CD4-positive, alpha-beta T cell (primary cell): ENCODE data around the gene PSMD9. TPM values are rescaled to one million over a fixed set of nuclear protein-coding genes. Genes with fewer than 3 reads are reported as not detected.

ENCODE experiments used
- ATAC-seq: fragments of 200-7000 bp; cut with Tn5 transposase; one replicate; pipeline ENCODE4 v1.10.0; 2022; ENCODE audit warnings: mild to moderate bottlenecking; ENCODE audit not compliant: poor library complexity
- CTCF ChIA-PET: fragments of 350-600 bp; sonication (Branson Sonifier 250); formaldehyde crosslinking; loops from one replicate; lab custom pipeline; 2021; ENCODE audit warnings: antibody characterized with exemption, inconsistent platforms; lab: Charles Lee
- POLR2A ChIA-PET: fragments of 350-600 bp; sonication (Branson Sonifier 250); formaldehyde crosslinking; loops from one replicate; lab custom pipeline; 2021; ENCODE audit warnings: antibody characterized with exemption, inconsistent platforms; lab: Charles Lee
- DNase-seq, 14 experiments: peaks; one replicate each; pipeline ENCODE4 v3.0.0-alpha.2; 2013 to 2020; ENCODE audit warnings: mixed read lengths in 2 of 14
- H3K27ac ChIP-seq, 2 donors: one replicate each; pipeline versions ENCODE4 v1.5.1 to v1.7.0; 2013; ENCODE audit warnings: low read length in 2 of 2, low read depth in 1 of 2, mild to moderate bottlenecking in 1 of 2
- H3K27me3 ChIP-seq, 2 experiments: 1 replicate in 1 of 2; 2 replicates in 1 of 2; pipeline versions ENCODE4 v1.6.1 to v1.7.0; 2013; ENCODE audit warnings: low read length in 2 of 2, control low read depth in 1 of 2, mild to moderate bottlenecking in 1 of 2, moderate library complexity in 1 of 2; ENCODE audit not compliant: insufficient read depth in 2 of 2, control insufficient read depth in 1 of 2
- H3K36me3 ChIP-seq: one replicate; pipeline ENCODE4 v1.6.1; 2013; ENCODE audit warnings: low read length, control low read depth; ENCODE audit not compliant: insufficient read depth
- H3K4me1 ChIP-seq: one replicate; pipeline ENCODE4 v1.6.1; 2013; ENCODE audit warnings: low read length, control low read depth; ENCODE audit not compliant: insufficient read depth
- H3K4me3 ChIP-seq: one replicate; pipeline ENCODE4 v1.5.1; 2013; ENCODE audit warnings: mild to moderate bottlenecking, low read length, moderate library complexity
- H3K9me3 ChIP-seq, 2 experiments: 1 replicate in 1 of 2; 2 replicates in 1 of 2; pipeline versions ENCODE4 v1.6.1 to v1.7.0; 2013; ENCODE audit warnings: low read length in 2 of 2, mild to moderate bottlenecking in 2 of 2, control low read depth in 1 of 2, moderate library complexity in 1 of 2; ENCODE audit not compliant: control insufficient read depth in 1 of 2, insufficient read depth in 1 of 2
- H3K27ac Mint-ChIP-seq: one replicate; pipeline ENCODE4 v1.8.0; 2020; ENCODE audit warnings: mixed read lengths
- H3K27me3 Mint-ChIP-seq: one replicate; pipeline ENCODE4 v1.8.0; 2021; ENCODE audit warnings: mixed read lengths
- H3K36me3 Mint-ChIP-seq: one replicate; pipeline ENCODE4 v1.8.0; 2021; ENCODE audit warnings: low read depth, mixed read lengths
- H3K4me1 Mint-ChIP-seq: one replicate; pipeline ENCODE4 v1.8.0; 2021; ENCODE audit warnings: low read depth, mixed read lengths
- H3K4me3 Mint-ChIP-seq: one replicate; pipeline ENCODE4 v1.8.0; 2020; ENCODE audit warnings: mild to moderate bottlenecking, mixed read lengths
- H3K9me3 Mint-ChIP-seq: one replicate; pipeline ENCODE4 v1.8.0; 2020; ENCODE audit warnings: mixed read lengths
- intact Hi-C, 2 experiments: fragments of 100-400 bp; cut with DNase I in 1 of 2; cut with micrococcal nuclease in 1 of 2; formaldehyde crosslinking; loops; one replicate each; pipeline versions ENCODE4 v1.15.1 to v1.9.0; 2023 to 2025; cut with DNase I, micrococcal nuclease
- total RNA-seq, 174 experiments: library from RNA in 2 of 174; stranded (reverse) in 2 of 174; gene quantifications; one replicate each; pipeline ENCODE4 v1.2.3 and lab custom pipeline; 2021 to 2026
- TF ChIP-seq, protein P1 (sequence below): fragments of 200-600 bp; IDR thresholded peaks from one replicate; pipeline ENCODE4 v1.8.0; 2022; ENCODE audit warnings: antibody characterized with exemption, mild to moderate bottlenecking

PSMD9 gene
- total RNA-seq, 2 experiments from 2014 or later, result 29.5 to 31.8 TPM

DNA sequence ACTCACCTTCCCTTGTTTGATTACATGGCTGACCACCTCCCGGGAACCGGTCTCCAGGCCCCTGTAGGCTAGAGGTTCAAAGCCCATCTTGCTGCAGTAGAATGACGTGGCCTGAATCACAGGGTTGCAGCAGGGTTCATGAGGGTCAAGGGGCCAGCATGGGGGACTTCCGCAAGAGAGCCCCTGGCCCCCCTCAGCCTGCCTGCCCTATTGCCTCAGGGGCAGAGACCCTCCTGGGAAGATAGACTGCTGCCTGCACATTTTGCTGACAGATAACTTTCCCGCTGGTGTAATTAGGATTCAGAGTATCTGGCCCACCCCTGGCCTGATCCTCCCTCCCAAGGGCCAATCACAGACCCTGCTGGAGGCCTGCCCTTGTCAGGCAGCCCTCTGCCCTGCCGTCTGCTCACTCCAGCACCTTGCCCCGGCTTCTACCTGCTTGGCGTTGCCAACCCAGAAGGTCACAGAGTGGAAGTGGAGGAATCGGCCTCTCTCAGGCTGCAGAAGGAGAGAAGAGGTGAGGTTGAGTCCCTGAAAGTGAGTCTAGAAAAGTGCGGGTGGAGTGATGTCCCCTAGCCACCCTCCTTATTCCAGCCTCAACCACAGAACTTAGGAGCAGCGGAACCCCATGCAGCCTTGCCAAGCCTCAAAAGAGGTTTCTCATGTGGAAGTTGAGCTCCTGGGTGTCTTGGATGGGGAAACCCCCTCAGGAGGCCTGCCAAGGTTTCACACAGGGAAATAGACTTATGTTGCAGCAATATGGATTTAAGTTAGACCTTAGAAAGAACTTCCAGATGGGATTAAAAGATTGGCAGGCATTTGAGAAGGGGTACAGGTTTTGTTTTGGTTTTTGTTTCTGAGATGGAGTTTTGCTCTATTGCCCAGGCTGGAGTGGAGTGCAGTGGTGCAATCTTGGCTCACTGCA is 31.0 kb upstream of the PSMD9 start:
- Histone ChIP-seq H3K9me3 (no peaks in the 10 kb centered on the region), H3K4me1 (no peaks in the 10 kb centered on the region), H3K36me3 (no peaks in the 10 kb centered on the region), H3K27ac (no peak overlapping the region), H3K27me3 (no peaks in the 10 kb centered on the region), H3K4me3 (no peak overlapping the region)
- Mint-ChIP-seq H3K36me3 (no peaks in the 10 kb centered on the region), H3K27ac (no peak overlapping the region), H3K9me3 (no peaks in the 10 kb centered on the region), H3K27me3 (no peaks in the 10 kb centered on the region), H3K4me3 (no peak overlapping the region), H3K4me1 (no peaks in the 10 kb centered on the region)
- ChIA-PET POLR2A (no interaction called here), CTCF (no interaction called here)
- ATAC-seq, result no peak
- DNase-seq, result no peak
- intact Hi-C loops, result no loop called here
- TF ChIP-seq, protein P1, sequence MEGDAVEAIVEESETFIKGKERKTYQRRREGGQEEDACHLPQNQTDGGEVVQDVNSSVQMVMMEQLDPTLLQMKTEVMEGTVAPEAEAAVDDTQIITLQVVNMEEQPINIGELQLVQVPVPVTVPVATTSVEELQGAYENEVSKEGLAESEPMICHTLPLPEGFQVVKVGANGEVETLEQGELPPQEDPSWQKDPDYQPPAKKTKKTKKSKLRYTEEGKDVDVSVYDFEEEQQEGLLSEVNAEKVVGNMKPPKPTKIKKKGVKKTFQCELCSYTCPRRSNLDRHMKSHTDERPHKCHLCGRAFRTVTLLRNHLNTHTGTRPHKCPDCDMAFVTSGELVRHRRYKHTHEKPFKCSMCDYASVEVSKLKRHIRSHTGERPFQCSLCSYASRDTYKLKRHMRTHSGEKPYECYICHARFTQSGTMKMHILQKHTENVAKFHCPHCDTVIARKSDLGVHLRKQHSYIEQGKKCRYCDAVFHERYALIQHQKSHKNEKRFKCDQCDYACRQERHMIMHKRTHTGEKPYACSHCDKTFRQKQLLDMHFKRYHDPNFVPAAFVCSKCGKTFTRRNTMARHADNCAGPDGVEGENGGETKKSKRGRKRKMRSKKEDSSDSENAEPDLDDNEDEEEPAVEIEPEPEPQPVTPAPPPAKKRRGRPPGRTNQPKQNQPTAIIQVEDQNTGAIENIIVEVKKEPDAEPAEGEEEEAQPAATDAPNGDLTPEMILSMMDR, result no peak

DNA sequence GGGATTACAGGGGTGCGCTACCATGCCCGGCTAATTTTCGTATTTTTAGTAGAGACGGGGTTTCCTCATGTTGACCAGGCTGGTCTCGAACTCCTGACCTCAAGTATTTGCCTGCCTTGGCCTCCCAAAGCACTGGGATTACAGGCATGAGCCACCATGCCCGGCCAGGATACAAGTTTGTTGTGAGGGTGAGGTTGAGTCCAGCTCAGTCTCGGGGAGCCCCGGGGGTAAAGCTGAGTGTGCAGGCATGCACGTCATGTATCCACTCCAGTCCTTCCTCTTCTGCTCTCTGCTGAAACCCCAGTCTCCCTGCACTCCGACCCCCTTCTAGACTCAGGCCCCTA is 30.3 kb upstream of the PSMD9 start:
- no peak for ATAC-seq
- Histone ChIP-seq H3K4me1 (no peaks in the 10 kb centered on the region), H3K9me3 (no peaks in the 10 kb centered on the region), H3K4me3 (no peak overlapping the region), H3K36me3 (no peaks in the 10 kb centered on the region), H3K27me3 (no peaks in the 10 kb centered on the region), H3K27ac (no peak overlapping the region)
- Mint-ChIP-seq H3K4me1 (no peaks in the 10 kb centered on the region), H3K27me3 (no peaks in the 10 kb centered on the region), H3K4me3 (no peak overlapping the region), H3K27ac (no peak overlapping the region), H3K9me3 (no peaks in the 10 kb centered on the region), H3K36me3 (no peaks in the 10 kb centered on the region)
- TF ChIP-seq, protein P1, result no peak
- intact Hi-C loops, result no loop called here
- POLR2A ChIA-PET, result no interaction called here
- no peak for DNase-seq
- CTCF ChIA-PET, result no interaction called here

DNA sequence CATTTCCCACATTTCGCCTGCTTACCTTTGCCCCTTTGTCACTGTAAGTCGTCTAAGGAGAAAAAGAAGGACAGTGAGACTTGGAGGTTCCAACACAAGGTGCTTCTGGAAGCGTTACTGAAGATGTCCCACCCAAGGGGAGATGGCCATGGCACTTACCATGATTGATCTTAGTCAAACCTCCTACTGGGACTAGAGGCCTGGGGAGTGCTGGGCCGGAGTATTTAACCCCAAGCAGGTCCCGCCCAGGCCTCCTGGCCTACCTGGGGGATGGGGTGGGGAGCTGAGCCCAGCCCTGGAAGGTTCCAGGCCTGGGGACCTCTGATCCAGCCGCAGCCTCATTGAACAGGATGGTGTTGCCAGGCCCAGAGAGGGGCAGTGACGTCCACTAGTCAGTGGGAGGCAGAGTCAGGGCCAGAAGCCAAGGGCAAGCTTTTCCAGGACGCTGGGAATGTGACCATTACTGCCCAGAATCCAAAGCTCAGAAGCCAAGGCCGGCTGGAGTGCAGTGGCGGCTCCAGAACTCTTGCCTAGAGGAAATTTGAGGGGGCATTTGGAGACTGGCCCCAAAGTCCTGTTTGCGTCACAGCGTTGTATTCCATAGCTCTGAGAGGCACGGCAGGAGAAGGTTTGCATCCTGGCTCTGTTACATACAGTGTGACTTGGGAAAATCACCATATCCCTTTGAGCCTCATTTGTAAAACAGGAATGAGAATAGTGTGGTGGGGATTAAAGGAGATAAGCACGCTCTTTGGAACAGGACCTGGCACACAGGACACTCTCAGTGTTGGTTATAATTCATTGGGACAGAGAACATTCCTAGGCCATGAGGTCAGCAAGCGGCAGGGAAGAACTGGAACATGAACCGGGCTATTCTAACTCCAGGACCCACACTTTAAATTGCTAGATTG is 29.7 kb upstream of the PSMD9 start, which contains the start of gene HPD:
Gene HPD (minus strand): TSS at position 198 of the 911 bp plus-strand sequence. CDS start 36 bp downstream, at position 162.
- Mint-ChIP-seq H3K4me1 (no peaks in the 10 kb centered on the region), H3K4me3 (no peak within 1 kb of the TSS), H3K27ac (no peak within 1 kb of the TSS), H3K36me3 (no peaks in the 10 kb centered on the region), H3K27me3 (no peaks in the 10 kb centered on the region), H3K9me3 (no peaks in the 10 kb centered on the region)
- no peaks in the 10 kb centered on the region for H3K9me3 ChIP-seq
- DNase-seq, result no peak
- no peaks in the 10 kb centered on the region for H3K4me1 ChIP-seq
- POLR2A ChIA-PET, result no interaction called here
- CTCF ChIA-PET, result no interaction called here
- intact Hi-C loops, result no loop called here
- no peak within 1 kb of the TSS for H3K27ac ChIP-seq
- H3K36me3 ChIP-seq, result no peaks in the 10 kb centered on the region
- no peak for ATAC-seq
- TF ChIP-seq, protein P1, result no peak
- no peak within 1 kb of the TSS for H3K4me3 ChIP-seq
- H3K27me3 ChIP-seq, result no peaks in the 10 kb centered on the region
